ENCODE measurements around the gene NUP214. TPM values are rescaled to one million over a fixed set of nuclear protein-coding genes. Genes with fewer than 3 reads are reported as not detected.

The NUP214 gene
- total RNA-seq, 1 donor from 2014 or later = 51.5 TPM

GRCh38 chr9:131120620-131121228, 4.7 kb upstream of the NUP214 start:
- no peaks in the 10 kb centered on the region for H3K27me3 Mint-ChIP-seq (ENCODE audit: unreplicated experiment)
- no peak overlapping the region for H3K27ac Mint-ChIP-seq (ENCODE audit: unreplicated experiment)
- peaks cover 18% of the 10 kb centered on the region for H3K4me1 Mint-ChIP-seq (ENCODE audit: unreplicated experiment)
- no peak for DNase-seq (ENCODE audit: extremely low spot score, unreplicated experiment)
- TF ChIP-seq CTCF (IDR thresholded peaks at IDR 0.05) = no peak
- no peak overlapping the region for H3K4me3 Mint-ChIP-seq (ENCODE audit: unreplicated experiment)
- peaks cover 4% of the 10 kb centered on the region for H3K36me3 Mint-ChIP-seq (ENCODE audit: unreplicated experiment)
- no peaks in the 10 kb centered on the region for H3K9me3 Mint-ChIP-seq (ENCODE audit: unreplicated experiment)

GRCh38 chr9:131121346-131121745, 4.0 kb upstream of the NUP214 start:
- no peak for TF ChIP-seq CTCF (IDR thresholded peaks at IDR 0.05)
- no peaks in the 10 kb centered on the region for H3K9me3 Mint-ChIP-seq (ENCODE audit: unreplicated experiment)
- H3K4me3 Mint-ChIP-seq (ENCODE audit: unreplicated experiment) = no peak overlapping the region
- H3K36me3 Mint-ChIP-seq (ENCODE audit: unreplicated experiment) = peaks cover 4% of the 10 kb centered on the region
- H3K27ac Mint-ChIP-seq (ENCODE audit: unreplicated experiment) = no peak overlapping the region
- no peak for DNase-seq (ENCODE audit: extremely low spot score, unreplicated experiment)
- no peaks in the 10 kb centered on the region for H3K27me3 Mint-ChIP-seq (ENCODE audit: unreplicated experiment)
- H3K4me1 Mint-ChIP-seq (ENCODE audit: unreplicated experiment) = peaks cover 23% of the 10 kb centered on the region

- Mint-ChIP-seq H3K27ac (ENCODE audit: unreplicated experiment) (no peak overlapping the region), H3K4me3 (ENCODE audit: unreplicated experiment) (no peak overlapping the region), H3K36me3 (ENCODE audit: unreplicated experiment) (peaks cover 4% of the 10 kb centered on the region), H3K27me3 (ENCODE audit: unreplicated experiment) (no peaks in the 10 kb centered on the region), H3K4me1 (ENCODE audit: unreplicated experiment) (peaks cover 19% of the 10 kb centered on the region), H3K9me3 (ENCODE audit: unreplicated experiment) (no peaks in the 10 kb centered on the region)
- TF ChIP-seq CTCF (IDR thresholded peaks at IDR 0.05) = no peak
- no peak for DNase-seq (ENCODE audit: extremely low spot score, unreplicated experiment)
Observed at GRCh38 chr9:131122158-131122557, 3.2 kb upstream of the NUP214 start.

GRCh38 chr9:131125038-131125287, 423 bp upstream of the NUP214 start:
- Mint-ChIP-seq H3K4me3 (ENCODE audit: unreplicated experiment) (peak overlapping the region; percentile 99), H3K4me1 (ENCODE audit: unreplicated experiment) (peaks cover 16% of the 10 kb centered on the region), H3K9me3 (ENCODE audit: unreplicated experiment) (no peaks in the 10 kb centered on the region), H3K27me3 (ENCODE audit: unreplicated experiment) (no peaks in the 10 kb centered on the region), H3K36me3 (ENCODE audit: unreplicated experiment) (peaks cover 20% of the 10 kb centered on the region), H3K27ac (ENCODE audit: unreplicated experiment) (peak overlapping the region; percentile 97)
- DNase-seq (ENCODE audit: extremely low spot score, unreplicated experiment) = no peak
- TF ChIP-seq CTCF (IDR thresholded peaks at IDR 0.05) = no peak

- no peaks in the 10 kb centered on the region for H3K9me3 Mint-ChIP-seq (ENCODE audit: unreplicated experiment)
Observed at GRCh38 chr9:131126059-131126426, 657 bp downstream of the NUP214 start.

More at GRCh38 chr9:131126059-131126426, 657 bp downstream of the NUP214 start:
- Mint-ChIP-seq H3K4me3 (ENCODE audit: unreplicated experiment) (peak overlapping the region; percentile 99), H3K27me3 (ENCODE audit: unreplicated experiment) (no peaks in the 10 kb centered on the region), H3K36me3 (ENCODE audit: unreplicated experiment) (peaks cover 22% of the 10 kb centered on the region), H3K4me1 (ENCODE audit: unreplicated experiment) (peaks cover 16% of the 10 kb centered on the region), H3K27ac (ENCODE audit: unreplicated experiment) (peak overlapping the region; percentile 97)
- no peak for DNase-seq (ENCODE audit: extremely low spot score, unreplicated experiment)
- no peak for TF ChIP-seq CTCF (IDR thresholded peaks at IDR 0.05)

All from osteocyte (in vitro differentiated cells).